Measurements from ENCODE around the gene HAVCR1. TPM values are rescaled to one million over a fixed set of nuclear protein-coding genes. Genes with fewer than 3 reads are reported as not detected.

Gene HAVCR1
- total RNA-seq, 1 experiment from 2014 or later = not detected

DNA sequence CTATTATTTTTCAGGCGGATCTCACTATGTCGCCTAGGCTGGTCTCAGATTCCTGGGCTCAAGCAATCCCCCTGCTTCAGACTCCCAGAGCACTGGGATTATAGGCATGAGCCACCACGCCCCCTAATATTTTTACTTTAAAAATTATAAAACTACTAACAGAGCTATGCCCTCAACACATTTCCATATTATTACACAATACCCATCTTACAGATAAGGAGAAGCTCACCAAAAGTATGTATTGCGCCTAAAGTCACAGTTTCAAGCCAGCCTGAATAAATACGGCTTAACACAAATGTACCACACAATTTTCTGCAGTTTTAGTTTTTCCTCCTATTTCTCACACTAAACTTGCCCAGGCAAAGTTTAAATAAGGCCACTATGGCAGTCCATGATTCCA, 9.9 kb upstream of the HAVCR1 start (continued):
- no peak for TF ChIP-seq NFATC4 (CRISPR knock-in tag; IDR thresholded peaks at IDR 0.05)
- no peak for TF ChIP-seq ELF4 (CRISPR knock-in tag; IDR thresholded peaks at IDR 0.05; ENCODE audit: low read depth)
- TF ChIP-seq, protein P1, sequence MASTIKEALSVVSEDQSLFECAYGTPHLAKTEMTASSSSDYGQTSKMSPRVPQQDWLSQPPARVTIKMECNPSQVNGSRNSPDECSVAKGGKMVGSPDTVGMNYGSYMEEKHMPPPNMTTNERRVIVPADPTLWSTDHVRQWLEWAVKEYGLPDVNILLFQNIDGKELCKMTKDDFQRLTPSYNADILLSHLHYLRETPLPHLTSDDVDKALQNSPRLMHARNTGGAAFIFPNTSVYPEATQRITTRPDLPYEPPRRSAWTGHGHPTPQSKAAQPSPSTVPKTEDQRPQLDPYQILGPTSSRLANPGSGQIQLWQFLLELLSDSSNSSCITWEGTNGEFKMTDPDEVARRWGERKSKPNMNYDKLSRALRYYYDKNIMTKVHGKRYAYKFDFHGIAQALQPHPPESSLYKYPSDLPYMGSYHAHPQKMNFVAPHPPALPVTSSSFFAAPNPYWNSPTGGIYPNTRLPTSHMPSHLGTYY (CRISPR knock-in tag; IDR thresholded peaks at IDR 0.05) = no peak
- TF ChIP-seq, protein P2, sequence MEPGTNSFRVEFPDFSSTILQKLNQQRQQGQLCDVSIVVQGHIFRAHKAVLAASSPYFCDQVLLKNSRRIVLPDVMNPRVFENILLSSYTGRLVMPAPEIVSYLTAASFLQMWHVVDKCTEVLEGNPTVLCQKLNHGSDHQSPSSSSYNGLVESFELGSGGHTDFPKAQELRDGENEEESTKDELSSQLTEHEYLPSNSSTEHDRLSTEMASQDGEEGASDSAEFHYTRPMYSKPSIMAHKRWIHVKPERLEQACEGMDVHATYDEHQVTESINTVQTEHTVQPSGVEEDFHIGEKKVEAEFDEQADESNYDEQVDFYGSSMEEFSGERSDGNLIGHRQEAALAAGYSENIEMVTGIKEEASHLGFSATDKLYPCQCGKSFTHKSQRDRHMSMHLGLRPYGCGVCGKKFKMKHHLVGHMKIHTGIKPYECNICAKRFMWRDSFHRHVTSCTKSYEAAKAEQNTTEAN (CRISPR knock-in tag; IDR thresholded peaks at IDR 0.05) = no peak
- TF ChIP-seq AR (CRISPR knock-in tag; IDR thresholded peaks at IDR 0.05) = no peak

DNA sequence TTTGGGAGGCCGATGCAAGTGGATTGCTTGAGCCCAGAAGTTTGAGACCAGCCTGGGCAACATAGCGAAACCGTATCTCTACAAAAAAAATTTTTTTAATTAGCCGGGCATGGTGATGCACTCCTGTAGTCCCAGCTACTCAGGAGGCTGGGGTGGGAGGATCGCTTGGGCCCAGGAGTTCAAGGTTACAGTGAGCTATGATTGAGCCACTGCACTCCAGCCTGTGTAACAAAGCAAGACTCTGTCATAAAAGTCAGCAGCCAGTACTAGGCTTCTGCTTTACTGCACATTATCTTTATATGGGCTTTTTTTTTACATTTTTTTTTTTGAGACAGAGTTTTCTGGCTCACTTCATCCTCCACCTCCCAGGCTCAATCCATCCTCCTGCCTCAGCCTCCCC, 9.4 kb upstream of the HAVCR1 start:
- TF ChIP-seq, protein P3, sequence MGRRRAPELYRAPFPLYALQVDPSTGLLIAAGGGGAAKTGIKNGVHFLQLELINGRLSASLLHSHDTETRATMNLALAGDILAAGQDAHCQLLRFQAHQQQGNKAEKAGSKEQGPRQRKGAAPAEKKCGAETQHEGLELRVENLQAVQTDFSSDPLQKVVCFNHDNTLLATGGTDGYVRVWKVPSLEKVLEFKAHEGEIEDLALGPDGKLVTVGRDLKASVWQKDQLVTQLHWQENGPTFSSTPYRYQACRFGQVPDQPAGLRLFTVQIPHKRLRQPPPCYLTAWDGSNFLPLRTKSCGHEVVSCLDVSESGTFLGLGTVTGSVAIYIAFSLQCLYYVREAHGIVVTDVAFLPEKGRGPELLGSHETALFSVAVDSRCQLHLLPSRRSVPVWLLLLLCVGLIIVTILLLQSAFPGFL (CRISPR knock-in tag; IDR thresholded peaks at IDR 0.05; ENCODE audit: borderline replicate concordance) = no peak
- TF ChIP-seq, protein P1 (CRISPR knock-in tag; IDR thresholded peaks at IDR 0.05) = no peak
- TF ChIP-seq NR2C2 (CRISPR knock-in tag; IDR thresholded peaks at IDR 0.05) = no peak
- TF ChIP-seq IRF1 (CRISPR knock-in tag; IDR thresholded peaks at IDR 0.05) = no peak
- TF ChIP-seq, protein P4, sequence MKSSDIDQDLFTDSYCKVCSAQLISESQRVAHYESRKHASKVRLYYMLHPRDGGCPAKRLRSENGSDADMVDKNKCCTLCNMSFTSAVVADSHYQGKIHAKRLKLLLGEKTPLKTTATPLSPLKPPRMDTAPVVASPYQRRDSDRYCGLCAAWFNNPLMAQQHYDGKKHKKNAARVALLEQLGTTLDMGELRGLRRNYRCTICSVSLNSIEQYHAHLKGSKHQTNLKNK (CRISPR knock-in tag; IDR thresholded peaks at IDR 0.05) = no peak
- no peak for TF ChIP-seq NFYB (CRISPR knock-in tag; conservative IDR thresholded peaks at IDR 0.05; ENCODE audit: low read depth)
- TF ChIP-seq ZNF263 (CRISPR knock-in tag; IDR thresholded peaks at IDR 0.05; ENCODE audit: low read depth) = no peak
- no peak for TF ChIP-seq ZNF121 (CRISPR knock-in tag; IDR thresholded peaks at IDR 0.05)
- TF ChIP-seq FOXP1 (CRISPR knock-in tag; IDR thresholded peaks at IDR 0.05; ENCODE audit: borderline replicate concordance) = no peak
- no peak for TF ChIP-seq ZNF232 (CRISPR knock-in tag; IDR thresholded peaks at IDR 0.05)
- no peak for TF ChIP-seq HMGXB4 (CRISPR knock-in tag; IDR thresholded peaks at IDR 0.05)
- TF ChIP-seq, protein P5, sequence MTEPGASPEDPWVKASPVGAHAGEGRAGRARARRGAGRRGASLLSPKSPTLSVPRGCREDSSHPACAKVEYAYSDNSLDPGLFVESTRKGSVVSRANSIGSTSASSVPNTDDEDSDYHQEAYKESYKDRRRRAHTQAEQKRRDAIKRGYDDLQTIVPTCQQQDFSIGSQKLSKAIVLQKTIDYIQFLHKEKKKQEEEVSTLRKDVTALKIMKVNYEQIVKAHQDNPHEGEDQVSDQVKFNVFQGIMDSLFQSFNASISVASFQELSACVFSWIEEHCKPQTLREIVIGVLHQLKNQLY (CRISPR knock-in tag; IDR thresholded peaks at IDR 0.05) = no peak
- no peak for TF ChIP-seq NR3C1 (CRISPR knock-in tag; conservative IDR thresholded peaks at IDR 0.05; ENCODE audit: low read depth)
- TF ChIP-seq ZNF138 (CRISPR knock-in tag; conservative IDR thresholded peaks at IDR 0.05) = no peak
- TF ChIP-seq ZNF532 (CRISPR knock-in tag; IDR thresholded peaks at IDR 0.05; ENCODE audit: borderline replicate concordance) = no peak
- TF ChIP-seq NFE2L1 (CRISPR knock-in tag; IDR thresholded peaks at IDR 0.05) = no peak
- ChIA-PET POLR2A (no interaction called here), CTCF (no interaction called here)
- H3K27me3 Mint-ChIP-seq (ENCODE audit: low read depth) = no peaks in the 10 kb centered on the region
- no peaks in the 10 kb centered on the region for H3K9me3 Mint-ChIP-seq
- ATAC-seq (no peak), DNase-seq (ENCODE audit: low spot score) (no peak)
- no peaks in the 10 kb centered on the region for H3K36me3 Mint-ChIP-seq
- no peak overlapping the region for H3K27ac Mint-ChIP-seq
- peaks cover 6% of the 10 kb centered on the region; the same call in 1 of the 2 replicates for H3K4me1 Mint-ChIP-seq
- H3K4me3 Mint-ChIP-seq = no peak overlapping the region
